Heart right ventricle (tissue), 16 donors: Measurements from ENCODE around the gene DIP2A. TPM values are rescaled to one million over a fixed set of nuclear protein-coding genes. Genes with fewer than 3 reads are reported as not detected.

Source experiments
- ATAC-seq, 8 donors: fragments of 200-7000 bp; cut with Tn5 transposase; one replicate each; pipeline ENCODE4 v1.9.1; 2020; ENCODE audit warnings: mild to moderate bottlenecking in 8 of 8, moderate library complexity in 8 of 8, moderate number of reproducible peaks in 1 of 8
- DNase-seq, 2 donors: peaks; one replicate each; pipeline ENCODE4 v3.0.0-alpha.2; 2020
- H3K27ac ChIP-seq, 10 donors: fragments of 200-600 bp; sonication (generic) in 2 of 10; one replicate each; pipeline versions ENCODE4 v1.5.0 to v1.8.0; 2020 to 2022; ENCODE audit warnings: mild to moderate bottlenecking in 3 of 10
- H3K27me3 ChIP-seq, 7 donors: fragments of 200-600 bp; one replicate each; pipeline ENCODE4 v1.8.0; 2021 to 2022; ENCODE audit warnings: mild to moderate bottlenecking in 2 of 7
- H3K36me3 ChIP-seq, 9 donors: fragments of 200-600 bp; sonication (generic) in 1 of 9; one replicate each; pipeline versions ENCODE4 v1.5.0 to v1.8.0; 2020 to 2022; ENCODE audit warnings: mild to moderate bottlenecking in 2 of 9
- H3K4me1 ChIP-seq, 9 donors: fragments of 200-600 bp; sonication (generic) in 1 of 9; one replicate each; pipeline versions ENCODE4 v1.5.0 to v1.8.0; 2020 to 2022; ENCODE audit warnings: mild to moderate bottlenecking in 4 of 9
- H3K4me3 ChIP-seq, 10 donors: fragments of 200-600 bp; sonication (generic) in 2 of 10; one replicate each; pipeline versions ENCODE4 v1.5.0 to v1.8.0; 2020 to 2022; ENCODE audit warnings: mild to moderate bottlenecking in 7 of 10, moderate library complexity in 2 of 10
- H3K9me3 ChIP-seq, 11 donors: fragments of 200-600 bp in 10 of 11; sonication (generic) in 2 of 11; one replicate each; pipeline versions ENCODE4 v1.5.0 to v1.8.0; 2013 to 2022; ENCODE audit warnings: mild to moderate bottlenecking in 2 of 11, control low read depth in 1 of 11, moderate library complexity in 1 of 11
- CTCF ChIP-seq, 9 donors: fragments of 200-600 bp; sonication (generic) in 2 of 9; IDR thresholded peaks; one replicate each; pipeline versions ENCODE4 v1.5.0 to v1.8.0; 2021 to 2022; ENCODE audit warnings: antibody characterized with exemption in 9 of 9, mild to moderate bottlenecking in 5 of 9, moderate library complexity in 1 of 9
- WGBS, 2 donors: extraction: QIAGEN DNeasy Blood & Tissue Kit; methylation state at CpG; one replicate each; pipeline ENCODE4 v1.1.7; 2013; ENCODE audit warnings: inconsistent platforms in 1 of 2; 5-methylcytosine and 5-hydroxymethylcytosine counted together
- intact Hi-C, 10 donors: fragments of 100-400 bp; cut with DNase I; formaldehyde crosslinking; loops; one replicate each; pipeline versions ENCODE4 v1.11.1 to v1.14.2; 2022
- polyA plus RNA-seq, 2 donors: library from polyadenylated mRNA; stranded (reverse); fragments of 200-250 nt; gene quantifications; one replicate each; pipeline ENCODE4 v1.2.3, GENCODE V29; 2013
- total RNA-seq, 10 donors: library from RNA; stranded (reverse); fragmentation: NEBNext Ultra II Directional in 3 of 10; extraction: Animal tissue kit (Norgen Biotek cat#: 25700) in 3 of 10; gene quantifications; one replicate each; pipeline versions ENCODE4 v1.2.1 to v1.2.4, GENCODE V29; 2021 to 2023
- donor health status: Arrhythmogenic right ventricular cardiomyopathy.
- donor health status: ischemic (EF 13 %, LVEDD 7.1; RV severe dilation, severe dysfunction).
- donor health status: healthy with polysubstance abuse.
- donor health status: DM: no; HTN: yes; CAD: no.
- donor health status: DM: no; HTN: no; CAD: no.
- donor health status: ischemic (EF 25% LVEDD 6.9; RV normal size, moderate dysfunction).
- donor health status: ischemic (EF 25% LVEDD 5.7; RV mildly dilated, moderate dysfunction).
- donor health status: healthy.
- donor health status: DM: yes; HTN: yes; CAD: no.
- donor health status: Ischemic cardiomyopathy.
- donor health status: ischemic (EF 35%, LVEDD 5.7; RV mildly dilated, moderate dysfunction).
- donor health status: nonischemic (EF 11% LVEDD 7.7; RV severe dilation, severe dysfunction).
- donor health status: DM: yes; HTN: yes; CAD: no.
- donor health status: PGD.
- donor health status: ischemic (EF 29% LVEDD 5.4; RV normal size, mild dysfunction).
- donor health status: nonischemic (EF 23%, LVEDD 6.1; RV moderate dilation, normal function).

DIP2A gene
- total and polyA plus RNA-seq, 12 donors = 9.4 to 45.2 (median 22.9) TPM

- Histone ChIP-seq H3K36me3 (peaks cover 0 to 100% (median 58%) of the 10 kb centered on the region in 9 donors), H3K27ac (no peak overlapping the region), H3K9me3 (no peaks in the 10 kb centered on the region), H3K27me3 (no peaks in the 10 kb centered on the region), H3K4me1 (no peaks in the 10 kb centered on the region), H3K4me3 (no peak overlapping the region)
- ATAC-seq = peak in 1 of 8 donors; percentile 20
- TF ChIP-seq CTCF (IDR thresholded peaks at IDR 0.05) = no peak
- intact Hi-C loops = loop anchor here in 1 of 10 donors (10.0 kb wide), 1 partner anchor 170 kb away; no protein-coding TSS in a partner anchor
- 95% methylated on average over 23 of the region's 23 CpGs for WGBS, 2 donors
- DNase-seq = no peak
These were observed 24.3 kb upstream of the DIP2A start for GRCh38 chr21:46434322-46434958.

GRCh38 chr21:46435786-46436227 lies 22.9 kb upstream of the DIP2A start:
- H3K27ac ChIP-seq = no peak overlapping the region
- ATAC-seq = peak in 1 of 8 donors; percentile 6
- H3K4me3 ChIP-seq = no peak overlapping the region
- peaks cover 0 to 100% (median 62%) of the 10 kb centered on the region in 9 donors for H3K36me3 ChIP-seq
- DNase-seq = no peak
- no peaks in the 10 kb centered on the region for H3K9me3 ChIP-seq
- intact Hi-C loops = loop anchor here in 1 of 10 donors (10.0 kb wide), 1 partner anchor 171 kb away; no protein-coding TSS in a partner anchor
- no peak for TF ChIP-seq CTCF (IDR thresholded peaks at IDR 0.05)
- 97 to 98% methylated on average over 29 of the region's 29 CpGs for WGBS, 2 donors
- no peaks in the 10 kb centered on the region for H3K27me3 ChIP-seq
- no peaks in the 10 kb centered on the region for H3K4me1 ChIP-seq

- H3K27me3 ChIP-seq = no peaks in the 10 kb centered on the region
- H3K4me3 ChIP-seq = no peak overlapping the region
- H3K9me3 ChIP-seq = no peaks in the 10 kb centered on the region
- no peak overlapping the region for H3K27ac ChIP-seq
- 94 to 95% methylated on average over 15 of the region's 15 CpGs for whole genome bisulfite sequencing, 2 donors
- peaks cover 0 to 100% (median 56%) of the 10 kb centered on the region in 9 donors for H3K36me3 ChIP-seq
- TF ChIP-seq CTCF (IDR thresholded peaks at IDR 0.05) = no peak
- no peak for DNase-seq
- no peaks in the 10 kb centered on the region for H3K4me1 ChIP-seq
- intact Hi-C loops = loop anchor here in 1 of 10 donors (10.0 kb wide), 1 partner anchor 172 kb away; no protein-coding TSS in a partner anchor
- ATAC-seq = no peak
These were observed 22.1 kb upstream of the DIP2A start for GRCh38 chr21:46436621-46437020.

- TF ChIP-seq CTCF (IDR thresholded peaks at IDR 0.05) = no peak
- ATAC-seq = no peak
- peaks cover 0 to 100% (median 51%) of the 10 kb centered on the region in 9 donors for H3K36me3 ChIP-seq
These were observed 21.6 kb upstream of the DIP2A start for GRCh38 chr21:46437096-46437498.

More at GRCh38 chr21:46437096-46437498, 21.6 kb upstream of the DIP2A start:
- H3K27me3 ChIP-seq = no peaks in the 10 kb centered on the region
- no peak for DNase-seq
- no peak overlapping the region for H3K27ac ChIP-seq
- H3K9me3 ChIP-seq = no peaks in the 10 kb centered on the region
- no peaks in the 10 kb centered on the region for H3K4me1 ChIP-seq
- 80 to 86% methylated on average over 13 of the region's 13 CpGs for WGBS, 2 donors
- no peak overlapping the region for H3K4me3 ChIP-seq
- intact Hi-C loops = loop anchor here in 1 of 10 donors (10.0 kb wide), 1 partner anchor 172 kb away; no protein-coding TSS in a partner anchor
